ENCODE results near the gene GRM5. TPM values are rescaled to one million over a fixed set of nuclear protein-coding genes. Genes with fewer than 3 reads are reported as not detected.

GRM5 gene
- total RNA-seq, 4 donors from 2014 or later = under 0.01 to 1.8 (median under 0.01) TPM; not detected in 1

- Histone ChIP-seq H3K4me3 (no peak overlapping the region), H3K4me1 (no peaks in the 10 kb centered on the region), H3K36me3 (no peaks in the 10 kb centered on the region), H3K9me3 (peaks cover 0 to 8% (median 0%) of the 10 kb centered on the region in 4 donors), H3K27ac (no peak overlapping the region), H3K27me3 (no peaks in the 10 kb centered on the region)
- WGBS, 2 donors = 79 to 83% methylated on average over 6 of the region's 6 CpGs
- no peak for TF ChIP-seq POLR2A (IDR thresholded peaks at IDR 0.05)
- no peak for TF ChIP-seq CTCF (IDR thresholded peaks at IDR 0.05)
- no peak for TF ChIP-seq EP300 (IDR thresholded peaks at IDR 0.05)
- DNase-seq (ENCODE audit: low spot score in 2 of 2) = no peak
These were observed 376.1 kb downstream of the GRM5 start for GRCh38 chr11:88689548-88690240.

GRCh38 chr11:88683024-88683423, 382.8 kb downstream of the GRM5 start:
- TF ChIP-seq EP300 (IDR thresholded peaks at IDR 0.05) (no peak), CTCF (IDR thresholded peaks at IDR 0.05) (no peak), POLR2A (IDR thresholded peaks at IDR 0.05) (no peak)
- 84 to 86% methylated on average over 1 of the region's 1 CpG for WGBS, 2 donors
- H3K36me3 ChIP-seq = no peaks in the 10 kb centered on the region
- no peak overlapping the region for H3K27ac ChIP-seq
- no peaks in the 10 kb centered on the region for H3K27me3 ChIP-seq
- H3K4me1 ChIP-seq = no peaks in the 10 kb centered on the region
- no peak overlapping the region for H3K4me3 ChIP-seq
- peaks cover 0 to 9% (median 0%) of the 10 kb centered on the region in 4 donors for H3K9me3 ChIP-seq
- DNase-seq (ENCODE audit: low spot score in 2 of 2) = no peak

- 87 to 93% methylated on average over 1 of the region's 1 CpG for WGBS, 2 donors
- DNase-seq (ENCODE audit: low spot score in 2 of 2) = no peak
These were observed 385.0 kb downstream of the GRM5 start for GRCh38 chr11:88680806-88681205.

GRCh38 chr11:88666364-88666763, 399.4 kb downstream of the GRM5 start:
- Histone ChIP-seq H3K27ac (no peak overlapping the region), H3K4me3 (no peak overlapping the region), H3K9me3 (no peaks in the 10 kb centered on the region), H3K4me1 (no peaks in the 10 kb centered on the region), H3K36me3 (no peaks in the 10 kb centered on the region), H3K27me3 (no peaks in the 10 kb centered on the region)
- WGBS, 2 donors = 54 to 68% methylated on average over 1 of the region's 1 CpG
- DNase-seq (ENCODE audit: low spot score in 2 of 2) = no peak
- TF ChIP-seq POLR2A (IDR thresholded peaks at IDR 0.05) = no peak
- no peak for TF ChIP-seq CTCF (IDR thresholded peaks at IDR 0.05)
- no peak for TF ChIP-seq EP300 (IDR thresholded peaks at IDR 0.05)

More at GRCh38 chr11:88680806-88681205, 385.0 kb downstream of the GRM5 start:
- H3K36me3 ChIP-seq = no peaks in the 10 kb centered on the region
- no peaks in the 10 kb centered on the region for H3K27me3 ChIP-seq
- peaks cover 0 to 9% (median 0%) of the 10 kb centered on the region in 4 donors for H3K9me3 ChIP-seq
- H3K27ac ChIP-seq = no peak overlapping the region
- H3K4me3 ChIP-seq = no peak overlapping the region
- no peaks in the 10 kb centered on the region for H3K4me1 ChIP-seq
- TF ChIP-seq CTCF (IDR thresholded peaks at IDR 0.05) = no peak
- TF ChIP-seq EP300 (IDR thresholded peaks at IDR 0.05) = no peak

- no peak for DNase-seq (ENCODE audit: low spot score in 2 of 2)
- no peaks in the 10 kb centered on the region for H3K9me3 ChIP-seq
- no peaks in the 10 kb centered on the region for H3K36me3 ChIP-seq
- H3K4me3 ChIP-seq = no peak overlapping the region
- no peaks in the 10 kb centered on the region for H3K27me3 ChIP-seq
- no peak overlapping the region for H3K27ac ChIP-seq
- 67% methylated on average over 1 of the region's 1 CpG for WGBS, 2 donors
- TF ChIP-seq POLR2A (IDR thresholded peaks at IDR 0.05) (no peak), CTCF (IDR thresholded peaks at IDR 0.05) (no peak), EP300 (IDR thresholded peaks at IDR 0.05) (no peak)
- peaks cover 0 to 8% (median 0%) of the 10 kb centered on the region in 4 donors for H3K4me1 ChIP-seq
These were observed 408.6 kb downstream of the GRM5 start for GRCh38 chr11:88657076-88657738.

All from tibial nerve (tissue), 4 donors.